ENCODE measurements around the gene RIMBP2. TPM values are rescaled to one million over a fixed set of nuclear protein-coding genes. Genes with fewer than 3 reads are reported as not detected.

Gene RIMBP2
- total and polyA plus RNA-seq, 3 experiments from 2014 or later, result not detected

GRCh38 chr12:130729344-130729743 lies 13.2 kb upstream of the RIMBP2 start:
- H3K36me3 ChIP-seq (ENCODE audit: insufficient read depth, low read length), result no peaks in the 10 kb centered on the region
- Mint-ChIP-seq H3K36me3 (no peaks in the 10 kb centered on the region), H3K27me3 (peaks cover 12% of the 10 kb centered on the region in 2 donors), H3K4me1 (no peaks in the 10 kb centered on the region), H3K4me3 (no peak overlapping the region), H3K9me3 (peaks cover 3 to 18% (median 4%) of the 10 kb centered on the region in 5 donors), H3K27ac (no peak overlapping the region)
- no peak overlapping the region for H3K27ac ChIP-seq (ENCODE audit: low read depth, low read length)
- DNase-seq, result no peak
- H3K9me3 ChIP-seq (ENCODE audit: low read length), result no peaks in the 10 kb centered on the region
- H3K4me3 ChIP-seq (ENCODE audit: low read length), result no peak overlapping the region
- no peaks in the 10 kb centered on the region for H3K27me3 ChIP-seq (ENCODE audit: insufficient read depth, low read length, poor library complexity, severe bottlenecking)
- no peaks in the 10 kb centered on the region for H3K4me1 ChIP-seq (ENCODE audit: insufficient read depth, low read length)
- ChIA-PET CTCF (no interaction called here), POLR2A (no interaction called here)

GRCh38 chr12:130728158-130729058 lies 12.3 kb upstream of the RIMBP2 start:
- Mint-ChIP-seq H3K9me3 (peaks cover 3 to 26% (median 11%) of the 10 kb centered on the region in 5 donors), H3K4me1 (no peaks in the 10 kb centered on the region), H3K27ac (no peak overlapping the region), H3K36me3 (no peaks in the 10 kb centered on the region), H3K27me3 (peaks cover 9 to 12% of the 10 kb centered on the region in 2 donors), H3K4me3 (no peak overlapping the region)
- H3K9me3 ChIP-seq (ENCODE audit: low read length), result no peaks in the 10 kb centered on the region
- ChIA-PET CTCF (interaction anchor here (1.3 kb wide), 1 partner anchor 20 kb away, joined by 5 read pairs; no protein-coding TSS in a partner anchor), POLR2A (no interaction called here)
- no peaks in the 10 kb centered on the region for H3K4me1 ChIP-seq (ENCODE audit: insufficient read depth, low read length)
- H3K4me3 ChIP-seq (ENCODE audit: low read length), result no peak overlapping the region
- H3K36me3 ChIP-seq (ENCODE audit: insufficient read depth, low read length), result no peaks in the 10 kb centered on the region
- no peak for DNase-seq
- H3K27ac ChIP-seq (ENCODE audit: low read depth, low read length), result no peak overlapping the region
- no peaks in the 10 kb centered on the region for H3K27me3 ChIP-seq (ENCODE audit: insufficient read depth, low read length, poor library complexity, severe bottlenecking)

- Histone ChIP-seq H3K4me3 (ENCODE audit: low read length) (no peak overlapping the region), H3K4me1 (ENCODE audit: insufficient read depth, low read length) (no peaks in the 10 kb centered on the region), H3K36me3 (ENCODE audit: insufficient read depth, low read length) (no peaks in the 10 kb centered on the region), H3K27me3 (ENCODE audit: insufficient read depth, low read length, poor library complexity, severe bottlenecking) (peaks cover 4% of the 10 kb centered on the region), H3K27ac (ENCODE audit: low read depth, low read length) (no peak overlapping the region), H3K9me3 (ENCODE audit: low read length) (no peaks in the 10 kb centered on the region)
- Mint-ChIP-seq H3K4me1 (peaks cover 0 to 4% (median 0%) of the 10 kb centered on the region in 3 donors), H3K27me3 (peaks cover 24 to 38% of the 10 kb centered on the region in 2 donors), H3K9me3 (peaks cover 6 to 33% (median 30%) of the 10 kb centered on the region in 5 donors), H3K27ac (no peak overlapping the region), H3K4me3 (no peak overlapping the region), H3K36me3 (no peaks in the 10 kb centered on the region)
- no peak for DNase-seq
- ChIA-PET POLR2A (no interaction called here), CTCF (no interaction called here)
These were observed 3.3 kb upstream of the RIMBP2 start for GRCh38 chr12:130719263-130719859.

- peaks cover 0 to 16% (median 5%) of the 10 kb centered on the region in 3 donors for H3K4me1 Mint-ChIP-seq
- no peaks in the 10 kb centered on the region for H3K36me3 Mint-ChIP-seq
- peaks cover 2 to 20% (median 16%) of the 10 kb centered on the region in 5 donors for H3K9me3 Mint-ChIP-seq
These were observed 1.7 kb upstream of the RIMBP2 start for GRCh38 chr12:130717752-130718151.

GRCh38 chr12:130716969-130717366 lies 869 bp upstream of the RIMBP2 start:
- H3K27me3 Mint-ChIP-seq, result peaks cover 37 to 59% of the 10 kb centered on the region in 2 donors
- H3K27ac Mint-ChIP-seq, result no peak overlapping the region
- H3K36me3 ChIP-seq (ENCODE audit: insufficient read depth, low read length), result no peaks in the 10 kb centered on the region
- H3K9me3 Mint-ChIP-seq, result peaks cover 0 to 12% (median 8%) of the 10 kb centered on the region in 5 donors
- no peak overlapping the region for H3K27ac ChIP-seq (ENCODE audit: low read depth, low read length)
- ChIA-PET CTCF (no interaction called here), POLR2A (no interaction called here)
- H3K36me3 Mint-ChIP-seq, result no peaks in the 10 kb centered on the region
- no peak overlapping the region for H3K4me3 Mint-ChIP-seq
- H3K4me1 ChIP-seq (ENCODE audit: insufficient read depth, low read length), result no peaks in the 10 kb centered on the region
- H3K4me3 ChIP-seq (ENCODE audit: low read length), result no peak overlapping the region
- no peaks in the 10 kb centered on the region for H3K9me3 ChIP-seq (ENCODE audit: low read length)
- DNase-seq, result no peak
- H3K27me3 ChIP-seq (ENCODE audit: insufficient read depth, low read length, poor library complexity, severe bottlenecking), result peaks cover 4% of the 10 kb centered on the region
- peaks cover 0 to 16% (median 5%) of the 10 kb centered on the region in 3 donors for H3K4me1 Mint-ChIP-seq

More at GRCh38 chr12:130717752-130718151, 1.7 kb upstream of the RIMBP2 start:
- CTCF ChIA-PET, result no interaction called here
- Mint-ChIP-seq H3K27ac (no peak overlapping the region), H3K27me3 (peaks cover 32 to 52% of the 10 kb centered on the region in 2 donors), H3K4me3 (no peak overlapping the region)
- H3K4me3 ChIP-seq (ENCODE audit: low read length), result no peak overlapping the region
- no peaks in the 10 kb centered on the region for H3K4me1 ChIP-seq (ENCODE audit: insufficient read depth, low read length)
- no peaks in the 10 kb centered on the region for H3K9me3 ChIP-seq (ENCODE audit: low read length)
- H3K27ac ChIP-seq (ENCODE audit: low read depth, low read length), result no peak overlapping the region
- H3K27me3 ChIP-seq (ENCODE audit: insufficient read depth, low read length, poor library complexity, severe bottlenecking), result peaks cover 4% of the 10 kb centered on the region
- no peaks in the 10 kb centered on the region for H3K36me3 ChIP-seq (ENCODE audit: insufficient read depth, low read length)
- POLR2A ChIA-PET, result no interaction called here
- DNase-seq, result no peak

GRCh38 chr12:130715150-130715997 lies 725 bp downstream of the RIMBP2 start:
- Histone ChIP-seq H3K27me3 (ENCODE audit: insufficient read depth, low read length, poor library complexity, severe bottlenecking) (peaks cover 4% of the 10 kb centered on the region), H3K4me3 (ENCODE audit: low read length) (no peak overlapping the region), H3K9me3 (ENCODE audit: low read length) (no peaks in the 10 kb centered on the region), H3K27ac (ENCODE audit: low read depth, low read length) (no peak overlapping the region), H3K4me1 (ENCODE audit: insufficient read depth, low read length) (no peaks in the 10 kb centered on the region), H3K36me3 (ENCODE audit: insufficient read depth, low read length) (no peaks in the 10 kb centered on the region)
- peak overlapping the region in 2 of 7 donors; percentile 49 to 50 for H3K4me3 Mint-ChIP-seq
- peaks cover 0 to 16% (median 5%) of the 10 kb centered on the region in 3 donors for H3K4me1 Mint-ChIP-seq
- H3K27ac Mint-ChIP-seq, result no peak overlapping the region
- POLR2A ChIA-PET, result no interaction called here
- DNase-seq, result no peak
- CTCF ChIA-PET, result no interaction called here
- H3K36me3 Mint-ChIP-seq, result no peaks in the 10 kb centered on the region
- H3K27me3 Mint-ChIP-seq, result peaks cover 43 to 73% of the 10 kb centered on the region in 2 donors
- peaks cover 0 to 12% (median 5%) of the 10 kb centered on the region in 5 donors for H3K9me3 Mint-ChIP-seq

- peaks cover 43 to 72% of the 10 kb centered on the region in 2 donors for H3K27me3 Mint-ChIP-seq
- Histone ChIP-seq H3K4me1 (ENCODE audit: insufficient read depth, low read length) (no peaks in the 10 kb centered on the region), H3K27me3 (ENCODE audit: insufficient read depth, low read length, poor library complexity, severe bottlenecking) (peaks cover 4% of the 10 kb centered on the region), H3K27ac (ENCODE audit: low read depth, low read length) (no peak overlapping the region), H3K36me3 (ENCODE audit: insufficient read depth, low read length) (no peaks in the 10 kb centered on the region), H3K9me3 (ENCODE audit: low read length) (no peaks in the 10 kb centered on the region), H3K4me3 (ENCODE audit: low read length) (no peak overlapping the region)
- peak overlapping the region in 2 of 7 donors; percentile 49 to 50 for H3K4me3 Mint-ChIP-seq
- peaks cover 0 to 10% (median 5%) of the 10 kb centered on the region in 5 donors for H3K9me3 Mint-ChIP-seq
- no peak overlapping the region for H3K27ac Mint-ChIP-seq
- no peaks in the 10 kb centered on the region for H3K36me3 Mint-ChIP-seq
- CTCF ChIA-PET, result no interaction called here
- DNase-seq, result no peak
- POLR2A ChIA-PET, result no interaction called here
- peaks cover 0 to 16% (median 5%) of the 10 kb centered on the region in 3 donors for H3K4me1 Mint-ChIP-seq
These were observed 1.4 kb downstream of the RIMBP2 start for GRCh38 chr12:130714591-130715149.

Data from CD8-positive, alpha-beta memory T cell (primary cell).